NCI-H345 treated with DMSO at 0.1 percent for 48 hours (cell line): ENCODE data around the gene VSX2.

Experiments used
- DNase-seq: peaks from one replicate; lab custom pipeline; 2025; ENCODE audit not compliant: unreplicated experiment; lab: John Stamatoyannopoulos, UW

VSX2 gene

GRCh38 chr14:74220991-74221390 is 18.3 kb upstream of the VSX2 start:
- DNase-seq = no peak

DNA sequence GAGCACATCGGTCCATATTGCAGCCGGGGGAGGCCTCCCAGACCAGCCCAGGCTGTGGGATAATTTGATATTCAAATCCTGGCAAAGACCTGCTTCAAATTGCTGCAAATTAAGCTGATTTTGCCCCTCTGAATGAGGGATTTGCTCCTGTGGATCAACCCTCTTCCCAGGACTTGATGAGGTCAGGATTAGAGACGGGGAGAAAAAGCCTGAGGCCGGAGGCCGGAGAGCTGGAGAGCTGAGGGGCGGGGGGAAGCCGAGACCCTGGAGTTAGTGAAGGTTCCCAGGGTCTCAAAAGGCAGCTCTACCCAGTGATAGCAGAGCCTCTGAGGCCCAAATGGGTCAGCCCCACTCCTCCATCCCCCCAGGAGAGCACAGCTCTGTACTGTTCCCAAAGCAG is 17.5 kb upstream of the VSX2 start:
- DNase-seq = no peak

DNA sequence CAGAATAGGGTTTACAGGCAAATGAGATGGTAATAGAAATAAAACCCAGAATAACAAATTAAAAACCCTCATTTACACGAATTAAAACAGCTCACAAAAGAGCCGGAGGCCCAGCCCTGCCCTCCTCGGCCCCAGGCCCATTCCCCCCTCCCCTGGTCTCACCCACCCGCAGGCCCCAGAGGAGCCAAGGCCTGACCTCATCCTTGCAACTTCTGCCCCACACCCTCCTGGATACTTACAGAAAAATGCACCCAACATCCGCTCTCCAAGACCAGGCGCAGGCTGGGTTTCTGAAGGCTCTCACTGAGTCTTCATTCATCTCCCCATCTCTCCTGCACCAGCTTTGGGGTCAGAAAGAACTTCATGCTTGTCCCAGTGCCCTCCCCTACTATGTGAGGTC is 16.2 kb upstream of the VSX2 start:
- no peak for DNase-seq

- DNase-seq = no peak
These were observed 7.5 kb upstream of the VSX2 start for GRCh38 chr14:74231784-74232183.

DNA sequence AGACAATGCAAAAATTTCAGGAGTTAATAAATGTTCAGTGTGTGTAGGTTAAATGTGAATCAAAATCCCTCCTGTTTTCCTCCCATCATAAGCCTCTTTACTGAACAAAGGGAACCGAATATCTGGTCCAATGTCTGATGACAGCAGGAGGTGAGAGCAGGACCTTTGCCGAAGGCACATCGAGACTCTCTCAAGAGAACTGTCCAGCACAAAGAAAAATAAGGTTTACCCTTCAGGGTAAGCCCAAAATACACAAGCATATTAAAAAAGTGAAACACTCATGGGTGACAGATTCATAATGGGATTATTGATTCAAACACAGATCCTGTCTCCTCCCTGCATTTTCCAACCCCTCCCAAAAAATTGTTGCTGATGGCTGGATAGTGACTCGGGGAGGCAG is 4.2 kb upstream of the VSX2 start:
- no peak for DNase-seq

DNA sequence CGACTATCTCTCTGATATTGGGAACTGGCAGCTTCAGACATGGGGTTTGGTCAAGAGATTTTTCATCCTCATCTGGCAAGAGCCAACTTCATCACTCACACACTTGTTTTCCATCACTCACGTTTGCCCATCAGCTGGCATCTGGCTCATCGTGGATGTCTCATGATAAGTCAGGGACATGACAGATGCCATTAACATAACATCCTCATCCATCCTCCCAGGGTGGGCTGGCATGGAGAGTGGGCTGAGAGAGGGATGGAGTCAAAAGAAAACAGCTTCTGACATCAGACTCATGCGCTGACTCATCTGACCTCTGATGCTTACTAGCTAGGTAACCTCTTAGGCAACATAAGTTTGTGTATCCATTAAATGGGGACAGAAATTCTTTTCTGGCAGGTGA is 1.8 kb upstream of the VSX2 start:
- DNase-seq = no peak

DNA sequence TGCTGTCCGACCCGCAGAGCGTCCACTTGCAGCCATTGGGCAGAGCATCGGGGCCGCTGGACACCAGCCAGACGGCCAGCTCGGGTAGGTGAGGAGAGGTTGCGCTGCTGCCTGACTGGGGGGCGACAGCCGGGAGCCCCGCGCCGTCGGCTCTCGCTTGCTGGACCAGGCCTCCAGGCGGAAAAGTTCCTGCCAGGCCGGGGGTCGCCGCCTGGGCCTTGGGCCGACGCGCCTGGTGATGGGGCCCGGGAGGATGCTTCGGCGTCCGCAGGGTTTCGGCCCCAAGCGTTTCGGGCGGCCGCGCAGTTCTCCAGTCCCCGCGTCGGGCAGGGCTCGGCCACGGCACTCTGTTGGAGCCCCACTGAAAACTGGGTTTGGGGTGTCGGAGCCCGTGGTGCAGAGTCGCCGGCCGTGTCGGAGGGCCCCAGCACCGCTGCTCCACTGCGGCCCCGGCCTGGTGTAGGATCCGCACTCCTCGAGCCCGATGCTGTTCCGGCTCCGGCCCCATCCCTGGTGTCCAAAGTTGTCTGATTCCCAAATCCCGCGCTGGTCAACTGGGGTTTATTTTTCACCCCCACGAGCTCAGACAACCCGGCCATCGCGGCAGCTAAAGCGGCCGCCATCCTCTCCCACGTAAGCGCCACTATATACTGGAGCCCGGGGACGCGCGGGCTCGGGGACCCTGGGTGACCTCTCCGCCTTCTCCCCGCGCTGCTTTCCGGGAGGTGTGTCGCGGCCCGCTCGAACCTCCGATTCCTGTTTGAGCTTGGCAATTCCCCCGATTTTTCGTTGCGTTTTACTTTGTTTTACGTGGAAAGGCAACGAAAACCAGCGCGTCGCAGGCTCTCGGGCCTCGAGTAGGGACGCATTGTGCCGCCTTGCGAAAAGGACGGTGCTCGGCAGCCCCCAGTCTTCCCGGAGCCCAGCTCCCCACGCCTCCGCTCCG is 872 bp downstream of the VSX2 start:
- DNase-seq = no peak

DNA sequence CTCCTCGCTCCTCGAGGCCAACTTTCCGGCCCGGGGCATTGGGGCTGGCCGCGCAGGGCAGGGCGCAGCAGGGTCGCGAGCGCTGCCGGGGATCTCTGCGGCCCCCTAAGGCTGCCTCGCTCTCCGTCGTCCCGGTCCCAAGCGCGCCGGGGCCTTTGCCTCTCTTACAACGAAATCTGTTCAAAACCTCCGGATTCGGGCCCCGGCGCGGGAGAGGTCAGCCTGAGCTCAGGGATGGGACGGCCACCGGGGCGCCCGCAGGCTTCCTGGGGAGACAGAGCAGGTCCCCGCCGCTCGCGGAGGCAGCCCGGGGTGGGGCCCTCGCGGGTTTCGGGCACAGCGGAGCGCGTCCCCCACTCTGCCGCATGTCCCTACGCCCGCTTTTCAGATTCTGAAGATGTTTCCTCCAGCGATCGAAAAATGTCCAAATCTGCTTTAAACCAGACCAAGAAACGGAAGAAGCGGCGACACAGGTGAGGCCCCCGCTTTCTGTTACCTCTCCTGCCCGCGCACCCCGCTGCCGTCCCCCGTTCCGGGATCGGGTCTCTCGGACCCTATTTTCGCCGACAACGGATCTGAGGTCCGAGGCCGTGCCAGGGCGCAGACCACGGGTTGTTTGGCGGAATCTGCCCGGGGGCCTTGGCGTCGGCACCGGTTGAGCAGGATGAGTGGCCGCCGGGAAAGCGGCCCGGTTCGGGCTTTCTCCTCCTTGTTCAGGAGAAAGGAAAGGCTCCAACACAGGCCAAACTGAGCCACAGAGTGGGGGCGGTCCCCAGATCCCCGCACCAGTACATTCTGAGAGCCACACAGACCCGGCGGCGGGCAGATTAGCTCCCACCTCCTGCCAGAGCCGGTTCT is 1.8 kb downstream of the VSX2 start:
- DNase-seq = no peak

- no peak for DNase-seq
These were observed 2.4 kb downstream of the VSX2 start for GRCh38 chr14:74241652-74242017.

DNA sequence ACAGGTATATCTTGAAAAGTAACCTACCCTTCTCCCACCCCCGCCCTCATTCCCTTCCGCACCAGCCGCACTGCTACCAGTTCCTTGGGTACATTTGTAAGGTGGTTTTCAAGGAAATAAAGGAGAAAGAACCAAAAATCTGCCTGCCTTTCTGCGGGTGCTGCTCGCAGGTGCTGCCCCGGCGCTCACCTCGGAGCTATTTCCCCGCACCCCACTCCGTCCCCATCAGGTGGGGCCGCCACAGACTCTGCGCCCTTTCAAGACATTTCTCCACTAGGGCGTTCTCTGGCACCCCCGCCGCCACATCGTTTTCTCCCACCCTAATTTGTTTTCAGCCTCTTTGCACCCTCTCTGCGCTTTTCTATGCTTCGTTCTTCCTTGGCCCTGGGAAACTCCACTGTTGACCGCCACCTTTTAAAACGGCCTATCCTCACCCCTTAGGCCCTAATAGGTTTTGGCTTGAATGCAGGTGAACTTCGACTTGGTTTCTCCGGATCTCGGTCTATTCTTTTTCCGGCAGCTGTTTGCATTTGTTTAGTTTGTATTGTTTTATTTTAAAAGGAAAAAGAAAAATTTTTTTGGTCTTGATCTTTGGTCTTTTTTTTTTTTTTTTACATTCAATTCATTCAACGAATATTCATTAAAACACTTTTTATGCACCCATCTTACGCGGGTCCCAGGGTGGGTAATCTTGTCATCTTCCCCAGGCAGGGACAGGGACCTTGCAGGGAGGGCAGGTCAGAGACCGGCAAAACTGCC is 3.0 kb downstream of the VSX2 start:
- DNase-seq = no peak

DNA sequence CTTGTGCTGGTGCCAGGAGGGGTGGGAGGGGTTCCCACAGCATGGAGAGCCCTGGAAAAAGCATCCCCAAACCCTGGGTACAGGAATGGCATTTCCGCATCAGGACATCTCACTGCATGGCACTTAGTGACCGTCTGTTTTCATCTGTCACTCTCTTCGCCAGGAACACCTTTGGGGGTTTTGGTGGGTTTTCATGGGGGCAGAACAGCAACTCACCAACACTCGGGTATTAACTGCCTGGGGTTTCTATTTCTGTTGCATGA is 3.5 kb downstream of the VSX2 start:
- DNase-seq = no peak

- no peak for DNase-seq
These were observed 3.8 kb downstream of the VSX2 start for GRCh38 chr14:74243051-74243450.

- no peak for DNase-seq
These were observed 4.9 kb downstream of the VSX2 start for GRCh38 chr14:74244115-74244514.

DNA sequence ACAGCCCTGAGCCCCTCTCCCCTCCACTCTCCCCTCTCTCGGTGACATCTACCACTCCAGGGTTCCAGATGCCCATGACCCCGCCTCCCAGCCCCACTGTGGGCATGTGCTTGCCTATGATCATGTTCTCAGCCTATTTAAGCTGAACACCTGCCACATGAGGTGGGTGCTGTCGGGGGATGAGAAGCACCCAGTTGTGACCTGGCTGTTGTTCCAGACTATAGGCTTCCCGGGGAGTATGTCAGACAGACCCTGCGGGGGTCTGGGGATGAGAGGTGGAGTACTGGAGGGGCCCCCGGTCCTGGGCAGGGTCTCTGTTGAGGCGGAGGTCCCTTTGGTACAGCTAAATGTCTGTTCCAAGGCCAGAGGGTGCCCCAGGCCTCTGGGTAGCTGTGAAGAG is 6.0 kb downstream of the VSX2 start:
- DNase-seq = no peak

DNA sequence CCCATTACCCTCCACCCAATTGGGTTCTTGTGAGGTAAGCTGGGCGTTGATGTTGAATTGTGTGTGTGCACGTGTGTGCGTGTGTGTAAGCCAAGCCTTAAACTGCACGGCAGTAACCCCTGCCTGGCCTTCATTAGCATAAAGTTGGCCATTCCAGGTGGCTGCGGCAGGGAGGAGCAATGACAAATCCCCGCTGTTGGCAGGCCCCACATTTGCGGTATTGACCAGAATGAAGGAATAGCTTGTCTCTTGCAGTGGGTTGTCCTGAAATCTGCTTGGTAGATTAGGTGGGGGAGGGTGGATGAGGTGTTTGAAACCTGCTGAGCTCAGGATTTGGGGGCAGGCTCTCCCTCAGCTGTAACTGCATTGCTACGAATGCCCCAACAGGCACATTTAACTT is 7.3 kb downstream of the VSX2 start:
- DNase-seq = no peak

DNA sequence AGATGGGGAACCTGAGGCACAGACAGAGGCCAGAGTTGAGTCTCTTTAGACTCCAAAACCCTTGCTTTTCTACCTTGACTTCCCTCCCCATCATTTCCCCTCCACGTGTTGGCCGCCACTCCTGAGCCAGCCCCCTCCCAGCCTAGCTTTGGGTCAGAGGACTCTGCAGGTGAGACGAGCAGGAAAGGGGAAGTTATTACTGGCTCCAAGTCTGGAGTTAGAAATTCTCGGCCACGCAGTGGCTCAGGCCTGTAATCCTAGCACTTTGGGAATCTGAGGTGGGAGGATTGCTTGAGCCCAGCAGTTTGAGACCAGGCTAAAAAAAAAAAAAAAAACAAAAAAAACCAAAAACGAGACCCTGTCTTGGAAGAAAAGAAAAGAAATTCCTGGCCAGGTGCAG is 8.8 kb downstream of the VSX2 start:
- no peak for DNase-seq

- DNase-seq = no peak
These were observed 10.5 kb downstream of the VSX2 start for GRCh38 chr14:74249433-74250375.

GRCh38 chr14:74255281-74255680 is 16.0 kb downstream of the VSX2 start:
- DNase-seq = no peak

GRCh38 chr14:74257078-74257940 is 18.1 kb downstream of the VSX2 start:
- DNase-seq = no peak
